HG02840 (cell line): ENCODE results near the gene HEATR3.
"Not testable (repeated sequence)": the region's sequence is repeated elsewhere in the genome, so short reads cannot be mapped to it uniquely, and the experiment has no call there.

Experiments used
- ATAC-seq: cut with Tn5 transposase; IDR thresholded peaks from one replicate; pipeline ENCODE4 v1.9.1; 2021; ENCODE audit warnings: mild to moderate bottlenecking, moderate library complexity, moderate number of reproducible peaks; ENCODE audit not compliant: unreplicated experiment, low FRiP score

HEATR3 gene

GRCh38 chr16:50096791-50097190 is 31.0 kb downstream of the HEATR3 start:
- ATAC-seq, result no peak

- ATAC-seq, result no peak
These were observed 34.3 kb downstream of the HEATR3 start for GRCh38 chr16:50099957-50100648.

GRCh38 chr16:50102051-50102746 is 36.4 kb downstream of the HEATR3 start:
- no peak for ATAC-seq

GRCh38 chr16:50103764-50104163 is 38.0 kb downstream of the HEATR3 start:
- ATAC-seq, result no peak

GRCh38 chr16:50114357-50115129 is 48.8 kb downstream of the HEATR3 start:
- no peak for ATAC-seq

GRCh38 chr16:50120711-50121110 is 54.9 kb downstream of the HEATR3 start:
- no peak for ATAC-seq

GRCh38 chr16:50121278-50121677 is 55.5 kb downstream of the HEATR3 start:
- ATAC-seq, result no peak

- peak; percentile 64 for ATAC-seq
These were observed 56.1 kb downstream of the HEATR3 start for GRCh38 chr16:50121721-50122445.

GRCh38 chr16:50123417-50123816 is 57.6 kb downstream of the HEATR3 start:
- no peak for ATAC-seq

GRCh38 chr16:50124769-50125168 is 59.0 kb downstream of the HEATR3 start:
- no peak for ATAC-seq

- no peak for ATAC-seq
These were observed 60.4 kb downstream of the HEATR3 start for GRCh38 chr16:50126183-50126582.

GRCh38 chr16:50132571-50132970 is 66.8 kb downstream of the HEATR3 start:
- not testable (repeated sequence) for ATAC-seq

- ATAC-seq, result no peak
These were observed 67.4 kb downstream of the HEATR3 start for GRCh38 chr16:50133214-50133613.

GRCh38 chr16:50136399-50136798 is 70.6 kb downstream of the HEATR3 start:
- no peak for ATAC-seq

- ATAC-seq, result no peak
These were observed 71.5 kb downstream of the HEATR3 start for GRCh38 chr16:50137268-50137667.

- no peak for ATAC-seq
These were observed 73.8 kb downstream of the HEATR3 start for GRCh38 chr16:50139580-50139979.

- ATAC-seq, result no peak
These were observed 78.4 kb downstream of the HEATR3 start for GRCh38 chr16:50144211-50144610.

GRCh38 chr16:50146479-50147435 is 81.0 kb downstream of the HEATR3 start:
- no peak for ATAC-seq

GRCh38 chr16:50151322-50151721 is 85.6 kb downstream of the HEATR3 start:
- no peak for ATAC-seq

GRCh38 chr16:50151756-50152155 is 86.0 kb downstream of the HEATR3 start:
- ATAC-seq, result no peak
